ENCODE measurements around the gene ZSCAN25.

DNA sequence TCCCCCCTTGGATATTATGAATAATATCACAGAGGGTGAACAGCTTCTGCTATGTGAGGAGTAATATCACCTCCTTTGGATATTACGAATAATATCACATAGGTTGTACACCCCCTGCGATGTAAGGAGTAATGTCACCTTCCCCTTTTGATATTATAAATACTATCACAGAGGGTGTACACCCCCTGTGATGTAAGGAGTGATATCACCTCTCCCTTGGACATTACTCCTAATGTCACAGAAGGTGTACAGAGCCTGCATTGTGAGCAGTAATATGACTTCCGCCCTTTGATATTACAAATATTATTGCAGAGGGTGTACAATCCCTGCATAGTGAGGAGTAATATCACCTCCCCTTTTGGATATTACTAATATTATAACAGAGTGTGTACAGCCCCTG, 27.9 kb upstream of the ZSCAN25 start:
- TF ChIP-seq, protein P1, sequence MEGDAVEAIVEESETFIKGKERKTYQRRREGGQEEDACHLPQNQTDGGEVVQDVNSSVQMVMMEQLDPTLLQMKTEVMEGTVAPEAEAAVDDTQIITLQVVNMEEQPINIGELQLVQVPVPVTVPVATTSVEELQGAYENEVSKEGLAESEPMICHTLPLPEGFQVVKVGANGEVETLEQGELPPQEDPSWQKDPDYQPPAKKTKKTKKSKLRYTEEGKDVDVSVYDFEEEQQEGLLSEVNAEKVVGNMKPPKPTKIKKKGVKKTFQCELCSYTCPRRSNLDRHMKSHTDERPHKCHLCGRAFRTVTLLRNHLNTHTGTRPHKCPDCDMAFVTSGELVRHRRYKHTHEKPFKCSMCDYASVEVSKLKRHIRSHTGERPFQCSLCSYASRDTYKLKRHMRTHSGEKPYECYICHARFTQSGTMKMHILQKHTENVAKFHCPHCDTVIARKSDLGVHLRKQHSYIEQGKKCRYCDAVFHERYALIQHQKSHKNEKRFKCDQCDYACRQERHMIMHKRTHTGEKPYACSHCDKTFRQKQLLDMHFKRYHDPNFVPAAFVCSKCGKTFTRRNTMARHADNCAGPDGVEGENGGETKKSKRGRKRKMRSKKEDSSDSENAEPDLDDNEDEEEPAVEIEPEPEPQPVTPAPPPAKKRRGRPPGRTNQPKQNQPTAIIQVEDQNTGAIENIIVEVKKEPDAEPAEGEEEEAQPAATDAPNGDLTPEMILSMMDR (IDR thresholded peaks at IDR 0.05) = no peak
- TF ChIP-seq POLR2A (IDR thresholded peaks at IDR 0.05) = no peak
- TF ChIP-seq POLR2AphosphoS5 (IDR thresholded peaks at IDR 0.05) = no peak
